Measurements from ENCODE around the gene LPAR4.
"Not testable (repeated sequence)": the region's sequence is repeated elsewhere in the genome, so short reads cannot be mapped to it uniquely, and the experiment has no call there.

The LPAR4 gene, protein sequence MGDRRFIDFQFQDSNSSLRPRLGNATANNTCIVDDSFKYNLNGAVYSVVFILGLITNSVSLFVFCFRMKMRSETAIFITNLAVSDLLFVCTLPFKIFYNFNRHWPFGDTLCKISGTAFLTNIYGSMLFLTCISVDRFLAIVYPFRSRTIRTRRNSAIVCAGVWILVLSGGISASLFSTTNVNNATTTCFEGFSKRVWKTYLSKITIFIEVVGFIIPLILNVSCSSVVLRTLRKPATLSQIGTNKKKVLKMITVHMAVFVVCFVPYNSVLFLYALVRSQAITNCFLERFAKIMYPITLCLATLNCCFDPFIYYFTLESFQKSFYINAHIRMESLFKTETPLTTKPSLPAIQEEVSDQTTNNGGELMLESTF

DNA sequence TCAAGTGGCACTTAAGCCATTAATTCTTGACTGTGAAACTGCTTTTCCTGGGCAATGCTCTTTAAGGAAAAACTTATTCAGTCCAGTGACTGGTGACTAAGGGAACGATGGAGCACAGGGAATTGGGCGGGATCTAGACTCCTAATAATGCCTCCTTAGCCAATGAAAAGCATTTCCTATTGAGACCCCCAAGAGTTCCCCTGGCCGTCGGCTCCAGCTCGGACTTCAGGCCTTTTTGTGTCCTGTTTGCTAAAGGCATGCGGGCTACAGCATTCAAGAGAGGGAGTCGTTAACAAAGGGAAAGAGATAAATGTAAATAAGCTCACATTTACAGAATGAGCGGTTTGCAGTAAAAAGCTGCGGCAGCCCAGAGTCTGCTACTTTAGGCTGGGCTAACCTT lies at the start of gene LPAR4:
TSS of gene LPAR4 (plus strand) at position 232 of the 400 bp plus-strand sequence. CDS start 7,150 bp downstream, outside the sequence.
- DNase-seq (ENCODE audit: extremely low read depth in 1 of 2, low read depth in 1 of 2) = no peak

DNA sequence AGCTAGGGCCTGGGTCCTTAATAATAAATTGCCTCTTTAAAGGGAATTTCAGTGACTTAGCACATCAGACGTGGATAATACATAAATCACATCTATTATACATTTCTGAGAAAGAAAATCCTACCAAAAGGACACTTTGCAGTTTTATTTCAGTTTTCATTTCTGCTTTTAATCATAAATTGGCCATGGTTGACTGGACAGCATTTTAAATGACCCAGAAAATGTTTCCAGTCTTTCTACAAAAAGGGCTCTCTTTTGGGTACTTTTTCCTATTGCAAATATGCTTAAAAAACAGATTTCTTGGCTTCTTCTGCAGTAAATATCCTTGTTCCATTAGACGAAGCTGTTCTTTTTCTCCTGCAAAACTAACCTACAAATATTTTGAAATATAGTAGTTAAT lies 41.4 kb upstream of the LPAR4 start:
- DNase-seq (ENCODE audit: extremely low read depth in 1 of 2, low read depth in 1 of 2) = no peak

DNA sequence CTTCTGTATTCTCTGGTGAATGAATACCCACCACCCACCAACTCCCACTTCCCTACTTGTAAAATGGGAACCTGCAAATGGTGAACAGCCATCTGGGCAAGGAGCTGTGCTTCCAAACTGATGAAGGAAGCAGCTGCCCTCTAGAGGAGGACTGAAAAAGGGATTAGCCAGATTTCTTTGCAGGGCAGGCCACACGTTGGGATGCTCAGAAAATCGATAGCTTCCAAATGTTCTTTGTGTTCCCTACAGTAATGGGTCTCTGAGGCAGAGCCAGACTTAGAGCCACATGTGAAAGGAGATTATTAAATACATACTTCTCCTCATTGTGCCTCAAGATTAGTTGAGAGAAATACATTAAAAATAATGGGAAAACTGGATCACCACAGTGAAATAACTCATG lies 39.3 kb upstream of the LPAR4 start:
- DNase-seq (ENCODE audit: extremely low read depth in 1 of 2, low read depth in 1 of 2) = no peak

DNA sequence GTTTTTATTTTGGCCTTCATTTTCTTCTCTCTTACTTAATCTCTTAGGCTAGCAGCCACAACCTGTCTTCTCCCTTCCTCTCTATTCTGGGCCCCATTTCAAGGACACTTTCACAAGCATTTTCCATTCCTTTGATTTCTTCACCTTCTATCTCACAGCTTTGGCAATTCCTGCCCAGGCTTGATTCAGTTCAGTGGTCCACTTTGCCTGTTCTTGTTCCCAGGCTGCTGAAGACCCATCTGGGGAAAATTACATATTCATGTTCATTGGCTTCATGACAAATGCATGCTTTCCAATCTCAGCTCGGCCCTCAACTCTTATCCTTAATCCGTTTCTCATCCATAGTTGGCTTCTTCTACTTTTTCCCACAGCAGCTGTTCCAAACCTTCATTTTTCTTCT lies 38.7 kb upstream of the LPAR4 start:
- no peak for DNase-seq (ENCODE audit: extremely low read depth in 1 of 2, low read depth in 1 of 2)

DNA sequence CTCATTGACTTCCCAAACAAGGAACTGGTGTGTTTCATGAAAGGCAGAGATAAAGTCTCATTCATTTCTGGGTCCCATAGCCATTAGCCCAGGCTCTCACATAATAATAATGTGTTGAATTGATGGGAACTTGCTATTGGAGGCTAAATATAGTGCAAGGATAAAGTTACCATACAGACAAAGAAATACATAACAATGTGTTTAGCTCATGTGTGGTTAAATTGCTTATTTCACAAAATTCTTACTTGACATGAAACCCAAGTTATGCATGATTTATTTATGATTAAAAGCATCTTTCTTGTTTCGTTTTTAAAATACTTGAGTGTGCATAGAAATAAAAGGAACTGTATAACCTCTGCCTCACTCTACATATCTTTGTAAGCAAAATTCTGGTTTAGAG lies 37.3 kb upstream of the LPAR4 start:
- DNase-seq (ENCODE audit: extremely low read depth in 1 of 2, low read depth in 1 of 2) = no peak

DNA sequence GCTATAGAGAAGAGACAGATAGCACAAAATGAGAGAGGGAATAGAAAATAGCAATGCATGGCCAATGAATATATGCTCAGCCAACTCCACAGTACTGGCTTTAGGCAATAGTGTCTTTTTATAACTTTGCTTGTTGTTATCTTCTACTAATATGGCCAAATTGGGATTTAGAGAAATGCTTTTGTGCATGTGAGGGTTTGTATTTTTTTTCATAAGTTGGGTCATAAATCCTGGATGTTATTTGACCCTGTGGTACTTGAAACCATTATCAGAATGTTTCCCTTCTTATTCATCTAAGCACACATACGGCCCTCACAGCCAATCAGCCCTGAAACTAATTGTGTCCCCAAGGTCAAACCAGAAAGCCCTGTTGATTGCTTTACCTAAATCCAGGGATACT lies 35.2 kb upstream of the LPAR4 start:
- no peak for DNase-seq (ENCODE audit: extremely low read depth in 1 of 2, low read depth in 1 of 2)

DNA sequence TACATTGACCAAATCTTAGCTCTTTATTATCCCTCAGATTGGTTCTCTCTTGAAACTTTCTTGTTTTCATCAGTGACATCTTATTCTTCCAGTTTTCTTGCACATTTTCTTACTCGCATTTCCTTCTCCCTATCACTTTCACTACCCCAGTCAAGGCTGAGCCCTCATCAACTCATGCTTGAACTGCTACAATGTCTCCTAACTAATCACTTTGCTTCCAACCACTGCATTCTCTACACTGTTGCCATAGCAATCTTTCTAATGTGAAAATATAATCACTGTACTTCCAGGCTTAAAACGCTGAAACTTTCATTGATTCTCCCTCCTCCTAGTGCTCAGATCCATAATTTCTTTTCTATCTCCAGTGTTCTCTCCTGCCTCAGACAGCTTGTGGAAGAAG lies 22.2 kb upstream of the LPAR4 start:
- DNase-seq (ENCODE audit: extremely low read depth in 1 of 2, low read depth in 1 of 2) = no peak

DNA sequence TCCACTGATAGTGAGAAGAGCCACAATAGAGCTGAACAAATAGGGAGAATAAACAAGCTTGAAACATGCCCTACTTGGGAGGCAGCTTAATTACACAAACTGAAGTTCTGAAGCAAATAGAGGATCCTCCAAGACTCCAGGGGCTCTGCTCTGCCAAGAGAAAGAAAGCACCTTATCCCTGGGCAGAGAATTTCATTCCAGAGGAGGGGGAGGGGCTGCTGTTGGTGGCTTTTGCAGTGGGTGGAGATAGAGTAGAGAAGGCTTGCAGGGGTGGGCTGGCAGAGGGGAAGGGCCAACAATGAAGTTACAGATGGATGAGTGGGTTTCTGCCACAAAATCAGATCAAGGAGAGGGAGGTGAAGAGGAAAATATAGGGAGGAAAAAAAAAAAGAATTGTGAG lies 1.0 kb upstream of the LPAR4 start:
- no peak for DNase-seq (ENCODE audit: extremely low read depth in 1 of 2, low read depth in 1 of 2)

DNA sequence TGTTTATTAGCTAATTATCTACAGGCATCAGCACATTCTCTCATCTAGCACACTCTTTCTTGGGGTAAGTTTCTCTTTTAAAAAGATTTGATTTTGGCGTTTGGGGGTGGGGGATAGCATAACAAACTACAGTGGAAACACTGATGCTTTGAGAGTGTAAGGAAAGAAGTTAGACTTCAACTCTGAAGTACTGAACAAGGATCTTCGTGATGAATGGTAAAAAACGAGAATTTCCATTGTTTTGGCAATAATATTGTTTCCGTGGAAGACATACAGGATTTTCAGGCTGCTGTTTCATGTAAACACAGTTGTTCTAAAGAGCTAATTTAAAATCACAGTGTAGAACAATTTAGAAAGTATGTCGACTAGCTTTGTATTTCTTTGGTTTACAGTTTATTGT lies 451 bp downstream of the LPAR4 start:
- no peak for DNase-seq (ENCODE audit: extremely low read depth in 1 of 2, low read depth in 1 of 2)

DNA sequence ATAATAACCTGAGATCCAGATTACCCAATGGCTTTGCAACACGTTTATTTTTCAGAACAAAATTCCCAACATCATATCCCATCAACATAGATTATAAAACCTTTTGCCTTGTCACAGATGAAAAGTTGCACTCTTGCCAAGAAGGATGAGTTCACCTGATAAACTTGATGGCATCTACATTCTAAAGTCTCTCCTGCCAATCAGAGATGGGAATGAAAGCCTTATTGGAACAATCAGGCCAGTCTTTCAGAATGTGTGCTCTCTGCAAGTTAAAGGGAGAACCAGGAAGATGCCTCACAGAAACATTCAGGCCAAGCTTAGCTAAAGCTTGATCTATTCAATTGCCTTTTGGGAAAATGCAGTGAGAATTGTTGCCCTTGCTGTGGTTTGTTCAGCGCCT lies 1.3 kb downstream of the LPAR4 start:
- DNase-seq (ENCODE audit: extremely low read depth in 1 of 2, low read depth in 1 of 2) = no peak

DNA sequence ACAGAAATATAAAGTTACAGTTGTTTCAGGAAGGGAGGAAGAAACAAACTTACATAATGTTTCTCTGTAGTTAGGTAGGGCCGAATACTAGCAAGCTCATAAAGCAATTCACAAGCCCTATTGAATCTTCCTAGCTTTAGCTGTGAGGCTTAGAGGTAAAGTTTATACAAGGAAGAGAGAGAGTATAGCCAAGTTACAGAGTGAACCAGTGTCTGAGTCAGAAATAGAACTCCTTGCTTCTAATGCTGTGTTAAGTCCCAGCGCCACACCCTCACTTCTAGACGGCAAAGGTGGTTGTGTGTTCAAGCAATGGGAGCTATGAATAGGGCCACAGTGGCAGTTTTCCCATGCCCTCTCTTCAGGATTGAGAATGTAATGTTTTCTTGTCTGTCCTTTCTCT lies 6.1 kb downstream of the LPAR4 start:
- DNase-seq (ENCODE audit: extremely low read depth in 1 of 2, low read depth in 1 of 2) = no peak

DNA sequence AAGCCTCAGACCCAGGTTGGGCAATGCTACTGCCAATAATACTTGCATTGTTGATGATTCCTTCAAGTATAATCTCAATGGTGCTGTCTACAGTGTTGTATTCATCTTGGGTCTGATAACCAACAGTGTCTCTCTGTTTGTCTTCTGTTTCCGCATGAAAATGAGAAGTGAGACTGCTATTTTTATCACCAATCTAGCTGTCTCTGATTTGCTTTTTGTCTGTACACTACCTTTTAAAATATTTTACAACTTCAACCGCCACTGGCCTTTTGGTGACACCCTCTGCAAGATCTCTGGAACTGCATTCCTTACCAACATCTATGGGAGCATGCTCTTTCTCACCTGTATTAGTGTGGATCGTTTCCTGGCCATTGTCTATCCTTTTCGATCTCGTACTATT lies 7.4 kb downstream of the LPAR4 start:
- DNase-seq (ENCODE audit: extremely low read depth in 1 of 2, low read depth in 1 of 2) = no peak

DNA sequence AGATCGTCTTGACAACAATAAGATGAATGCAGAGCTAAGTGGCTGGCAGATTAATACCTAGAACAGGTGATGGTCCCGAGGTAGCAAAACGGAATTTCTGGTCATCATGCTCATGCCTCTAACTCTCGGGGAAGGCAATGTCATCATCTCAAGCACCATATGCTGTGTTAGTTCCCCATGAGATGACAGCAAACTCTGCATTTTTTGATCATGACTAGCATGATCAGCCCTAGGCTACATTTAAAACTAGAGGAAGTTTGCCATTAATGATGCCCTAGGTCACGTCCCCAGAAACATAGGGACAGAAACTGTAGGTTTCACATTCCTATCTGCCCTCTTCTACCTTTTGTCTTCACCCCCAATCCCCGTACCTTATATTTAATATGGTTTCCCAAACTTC lies 11.6 kb downstream of the LPAR4 start:
- no peak for DNase-seq (ENCODE audit: extremely low read depth in 1 of 2, low read depth in 1 of 2)

DNA sequence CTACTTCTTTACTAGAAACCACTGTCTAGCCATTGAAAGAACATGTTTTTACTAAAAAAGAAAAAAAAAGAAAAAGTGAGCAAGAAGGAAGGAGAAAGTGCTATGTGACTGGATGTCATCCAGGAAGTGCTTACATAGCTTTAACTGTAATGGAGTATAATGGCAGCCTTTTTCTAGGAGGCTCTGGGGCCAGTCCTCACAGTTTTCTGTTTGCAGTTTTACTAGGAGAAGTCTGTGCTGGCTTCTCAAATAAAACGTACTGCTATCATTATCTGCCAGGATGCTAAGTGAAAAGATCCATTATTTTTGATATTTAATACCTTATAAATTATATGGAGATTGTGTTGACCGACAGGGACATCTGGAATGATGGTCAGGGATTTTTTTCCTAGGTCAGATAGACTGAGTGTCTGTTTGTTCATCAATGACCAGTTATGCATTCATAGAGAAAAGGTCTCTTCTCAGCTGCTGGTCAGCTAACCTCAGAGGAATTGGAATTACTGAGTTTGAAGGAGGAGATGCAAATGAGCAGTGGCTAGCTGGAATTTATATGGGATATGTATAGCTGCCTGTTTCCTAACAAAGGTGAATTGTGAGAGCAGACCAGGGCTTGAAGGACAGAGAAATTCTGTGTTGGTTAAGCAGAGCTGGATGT lies 21.7 kb downstream of the LPAR4 start:
- DNase-seq (ENCODE audit: extremely low read depth in 1 of 2, low read depth in 1 of 2) = no peak

DNA sequence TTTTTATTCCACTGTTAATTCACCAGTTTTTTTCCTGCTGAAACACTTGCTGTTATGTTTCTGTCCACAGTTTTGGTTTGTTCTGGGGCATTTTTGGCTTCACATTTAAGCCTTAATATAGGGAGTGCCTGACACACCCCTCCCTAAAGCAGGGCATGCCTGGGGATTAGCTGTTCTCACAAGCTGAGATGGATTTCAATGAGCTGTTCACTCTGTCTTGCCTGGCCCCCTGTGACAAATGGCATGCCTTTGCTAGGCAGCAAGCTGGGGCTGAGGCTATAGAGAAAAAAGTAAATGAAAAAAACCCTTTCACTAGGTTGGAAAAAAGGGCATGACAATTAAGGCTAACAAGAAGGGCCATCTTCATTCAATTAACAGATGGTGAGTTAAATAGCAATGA lies 22.4 kb downstream of the LPAR4 start:
- no peak for DNase-seq (ENCODE audit: extremely low read depth in 1 of 2, low read depth in 1 of 2)

DNA sequence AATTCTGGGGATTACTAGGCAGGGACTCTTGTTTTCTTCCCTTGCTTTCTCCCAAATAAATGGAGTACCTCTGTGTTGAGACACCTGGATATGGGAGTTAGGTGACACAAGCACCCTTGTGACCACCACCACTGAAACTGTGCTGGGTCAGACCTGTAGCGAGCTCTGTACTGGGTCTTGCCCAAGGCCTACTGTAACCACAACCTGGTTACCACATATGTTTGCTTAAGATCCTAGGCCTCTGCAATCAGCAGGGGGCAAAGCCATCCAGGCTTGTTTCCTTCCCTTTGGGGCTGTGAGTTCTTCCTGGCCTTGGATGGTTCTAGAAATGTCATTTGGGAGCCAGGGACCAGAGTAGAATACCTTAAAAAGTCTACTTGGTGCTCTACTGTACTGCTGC lies 49.4 kb downstream of the LPAR4 start:
- no peak for DNase-seq (ENCODE audit: extremely low read depth in 1 of 2, low read depth in 1 of 2)

DNA sequence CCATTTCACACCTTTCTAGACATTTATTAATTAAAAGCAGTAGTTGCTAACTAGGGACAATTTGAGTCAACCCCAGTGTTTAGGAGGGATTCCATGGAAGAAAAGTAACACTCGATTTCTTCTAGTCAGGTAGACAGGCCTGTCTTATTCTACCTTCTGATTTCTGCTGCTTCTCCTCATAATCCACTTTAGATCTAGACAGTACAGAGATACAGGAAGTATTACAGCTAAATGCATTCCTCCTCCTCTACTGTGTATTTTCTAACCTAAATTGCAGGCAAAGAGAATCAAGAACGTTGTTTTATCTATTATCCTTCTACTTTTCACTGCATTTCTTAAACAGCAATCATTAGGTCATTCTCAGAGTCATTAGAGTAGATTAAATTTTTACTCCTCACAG lies 52.6 kb downstream of the LPAR4 start:
- no peak for DNase-seq (ENCODE audit: extremely low read depth in 1 of 2, low read depth in 1 of 2)

DNA sequence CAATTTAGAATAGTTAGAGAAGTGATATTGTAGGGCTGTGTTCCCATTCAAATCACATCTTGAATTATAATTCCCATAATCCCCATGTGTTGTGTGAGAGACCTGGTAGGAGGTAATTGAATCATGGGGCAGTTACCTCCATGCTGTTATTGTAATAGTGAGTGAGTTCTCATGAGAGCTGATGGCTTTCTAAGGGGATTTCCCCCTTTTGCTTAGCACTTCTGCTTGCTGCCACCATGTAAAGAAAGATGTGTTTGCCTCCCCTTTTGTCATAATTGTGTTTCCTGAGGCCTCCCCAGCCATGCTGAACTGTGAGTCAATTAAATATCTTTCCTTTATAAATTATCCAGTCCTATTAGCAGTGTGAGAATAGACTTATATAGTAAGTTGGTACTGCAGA lies 53.2 kb downstream of the LPAR4 start:
- no peak for DNase-seq (ENCODE audit: extremely low read depth in 1 of 2, low read depth in 1 of 2)

DNA sequence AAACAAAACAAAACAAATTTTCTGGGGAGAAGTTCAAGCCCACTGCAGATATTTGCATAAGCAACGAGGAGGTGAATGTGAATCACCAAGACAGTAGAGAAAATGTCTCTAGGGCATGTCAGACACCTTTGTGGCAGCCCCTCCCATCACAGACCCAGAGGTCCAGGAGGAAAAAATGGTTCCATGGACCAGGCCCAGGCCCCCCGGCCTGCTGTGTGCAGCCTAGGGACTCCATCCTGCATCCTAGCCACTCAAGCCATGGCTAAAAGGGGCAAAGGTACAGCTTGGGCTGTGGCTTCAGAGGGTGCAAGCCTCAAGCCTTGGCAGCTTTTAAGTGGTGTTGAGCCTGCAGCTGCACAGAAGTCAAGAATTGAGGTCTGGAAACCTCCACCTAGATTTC lies 54.0 kb downstream of the LPAR4 start:
- no peak for DNase-seq (ENCODE audit: extremely low read depth in 1 of 2, low read depth in 1 of 2)

DNA sequence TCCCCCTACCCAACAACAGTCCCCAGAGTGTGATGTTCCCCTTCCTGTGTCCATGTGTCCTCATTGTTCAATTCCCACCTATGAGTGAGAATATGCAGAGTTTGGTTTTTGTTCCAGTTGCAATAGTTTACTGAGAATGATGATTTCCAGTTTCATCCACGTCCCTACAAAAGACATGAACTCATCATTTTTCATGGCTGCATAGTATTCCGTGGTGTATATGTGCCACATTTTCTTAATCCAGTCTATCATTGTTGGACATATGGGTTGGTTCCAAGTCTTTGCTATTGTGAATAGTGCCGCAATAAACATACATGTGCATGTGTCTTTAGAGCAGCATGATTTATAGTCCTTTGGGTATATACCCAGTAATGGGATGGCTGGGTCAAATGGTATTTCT lies 55.0 kb downstream of the LPAR4 start:
- not testable (repeated sequence) for DNase-seq (ENCODE audit: extremely low read depth in 1 of 2, low read depth in 1 of 2)
